ENCODE data around the gene CYP2W1. TPM values are rescaled to one million over a fixed set of nuclear protein-coding genes. Genes with fewer than 3 reads are reported as not detected.

Gene CYP2W1
- total RNA-seq, 1 donor from 2014 or later, result 2.0 TPM

DNA sequence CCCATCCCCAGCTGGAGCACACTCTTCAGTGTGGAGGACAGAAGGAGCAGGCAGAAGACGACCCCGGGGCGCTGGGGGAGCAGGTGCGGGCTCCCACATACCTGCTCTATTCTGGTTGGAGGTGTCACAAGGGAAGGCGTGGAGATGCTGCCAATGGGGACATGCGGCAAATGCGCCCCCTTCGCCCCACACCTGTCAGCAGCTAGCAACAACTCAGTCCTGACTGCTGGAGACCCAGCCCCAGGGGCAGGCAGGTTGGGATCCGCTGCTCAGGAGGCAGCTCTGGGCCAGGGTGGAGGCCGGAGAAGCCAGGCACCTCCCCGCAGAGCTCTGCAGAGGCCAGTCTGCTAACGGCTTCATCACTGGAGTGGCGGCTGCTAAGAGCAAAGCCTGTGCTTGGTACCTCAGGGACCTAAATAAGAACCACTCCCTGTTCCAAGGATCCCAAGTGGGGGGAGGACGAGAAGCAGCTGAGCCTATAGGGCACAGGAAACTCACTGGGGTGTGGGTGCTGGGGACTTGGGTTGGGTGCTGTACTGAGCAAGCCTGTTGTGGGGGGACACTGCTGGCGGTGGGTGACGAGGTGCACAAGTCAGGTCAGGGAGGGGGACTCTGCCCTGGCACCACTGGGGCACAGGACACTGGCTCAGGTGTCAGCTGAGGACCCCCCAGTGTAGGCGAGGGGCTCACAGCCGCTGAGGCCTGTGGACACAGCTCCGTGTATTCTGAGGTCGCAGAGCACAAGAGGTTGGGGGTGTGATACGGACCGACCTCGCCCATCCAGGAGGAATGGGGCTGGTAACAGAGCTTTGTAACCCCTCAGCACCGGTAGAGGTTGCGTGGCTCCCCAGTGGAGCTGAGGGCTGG, 42.1 kb downstream of the CYP2W1 start:
- DNase-seq (ENCODE audit: extremely low spot score in 2 of 2), result no peak
- Histone ChIP-seq H3K27me3 (no peaks in the 10 kb centered on the region), H3K36me3 (peaks cover 0 to 4% of the 10 kb centered on the region in 2 donors), H3K27ac (no peak overlapping the region), H3K4me3 (no peak overlapping the region), H3K9me3 (no peaks in the 10 kb centered on the region), H3K4me1 (peaks cover 43% of the 10 kb centered on the region)
- intact Hi-C loops (cut with DNase I), result loop anchor here (10.0 kb wide), 1 partner anchor 1690 kb away; no protein-coding TSS in a partner anchor
- TF ChIP-seq, protein P1, sequence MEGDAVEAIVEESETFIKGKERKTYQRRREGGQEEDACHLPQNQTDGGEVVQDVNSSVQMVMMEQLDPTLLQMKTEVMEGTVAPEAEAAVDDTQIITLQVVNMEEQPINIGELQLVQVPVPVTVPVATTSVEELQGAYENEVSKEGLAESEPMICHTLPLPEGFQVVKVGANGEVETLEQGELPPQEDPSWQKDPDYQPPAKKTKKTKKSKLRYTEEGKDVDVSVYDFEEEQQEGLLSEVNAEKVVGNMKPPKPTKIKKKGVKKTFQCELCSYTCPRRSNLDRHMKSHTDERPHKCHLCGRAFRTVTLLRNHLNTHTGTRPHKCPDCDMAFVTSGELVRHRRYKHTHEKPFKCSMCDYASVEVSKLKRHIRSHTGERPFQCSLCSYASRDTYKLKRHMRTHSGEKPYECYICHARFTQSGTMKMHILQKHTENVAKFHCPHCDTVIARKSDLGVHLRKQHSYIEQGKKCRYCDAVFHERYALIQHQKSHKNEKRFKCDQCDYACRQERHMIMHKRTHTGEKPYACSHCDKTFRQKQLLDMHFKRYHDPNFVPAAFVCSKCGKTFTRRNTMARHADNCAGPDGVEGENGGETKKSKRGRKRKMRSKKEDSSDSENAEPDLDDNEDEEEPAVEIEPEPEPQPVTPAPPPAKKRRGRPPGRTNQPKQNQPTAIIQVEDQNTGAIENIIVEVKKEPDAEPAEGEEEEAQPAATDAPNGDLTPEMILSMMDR (IDR thresholded peaks at IDR 0.05), result no peak
- TF ChIP-seq POLR2A (IDR thresholded peaks at IDR 0.05) (no peak), POLR2AphosphoS5 (IDR thresholded peaks at IDR 0.05; ENCODE audit: insufficient read depth in 1 of 2, low read depth in 1 of 2) (no peak)

DNA sequence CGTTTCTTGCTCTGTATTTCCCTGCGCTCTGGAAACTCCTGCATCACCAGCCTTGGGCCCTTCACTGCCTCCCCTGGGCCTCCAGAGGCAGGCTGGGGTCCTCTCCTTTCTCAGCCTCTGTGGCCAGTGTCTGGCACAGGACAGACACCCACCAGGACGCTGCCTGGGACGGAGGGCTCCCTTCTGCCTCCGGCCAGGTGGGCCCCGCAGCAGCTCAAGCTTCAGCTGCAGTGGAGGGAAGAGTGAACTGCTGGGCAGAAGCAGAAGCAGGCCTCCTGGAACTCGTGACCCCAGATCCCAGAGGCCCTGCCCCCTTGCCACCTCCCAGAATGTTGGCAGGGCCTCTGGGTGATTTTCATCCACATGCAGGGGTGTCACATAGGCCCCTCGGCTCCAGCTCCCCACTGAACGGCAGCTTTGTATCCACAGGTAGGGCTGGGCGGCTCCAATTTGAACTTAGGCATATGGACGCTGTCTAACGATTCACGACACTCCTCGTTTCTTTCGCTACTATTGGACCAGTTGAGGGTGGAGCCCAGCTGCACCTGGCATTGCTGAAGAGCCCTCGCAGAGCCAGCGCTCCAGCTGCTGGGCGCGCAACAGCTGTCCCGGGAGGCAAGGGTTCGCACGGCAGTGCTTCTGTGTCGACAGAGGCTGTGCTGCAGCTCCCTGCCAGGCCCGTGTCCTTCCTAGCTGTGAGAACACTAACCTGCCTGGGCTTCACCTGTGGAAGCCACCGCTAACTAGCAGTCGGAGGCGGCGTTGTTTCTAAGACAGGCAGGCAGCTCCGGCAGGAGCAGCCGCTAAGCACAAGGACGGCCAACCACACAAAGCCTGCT, 43.0 kb downstream of the CYP2W1 start:
- TF ChIP-seq POLR2A (IDR thresholded peaks at IDR 0.05) (no peak), POLR2AphosphoS5 (IDR thresholded peaks at IDR 0.05; ENCODE audit: insufficient read depth in 1 of 2, low read depth in 1 of 2) (no peak)
- Histone ChIP-seq H3K36me3 (peaks cover 0 to 4% of the 10 kb centered on the region in 2 donors), H3K4me1 (peaks cover 43% of the 10 kb centered on the region), H3K9me3 (no peaks in the 10 kb centered on the region), H3K4me3 (no peak overlapping the region), H3K27ac (no peak overlapping the region), H3K27me3 (no peaks in the 10 kb centered on the region)
- intact Hi-C loops (cut with DNase I), result loop anchor here (10.0 kb wide), 1 partner anchor 1689 kb away; no protein-coding TSS in a partner anchor
- DNase-seq (ENCODE audit: extremely low spot score in 2 of 2), result no peak

DNA sequence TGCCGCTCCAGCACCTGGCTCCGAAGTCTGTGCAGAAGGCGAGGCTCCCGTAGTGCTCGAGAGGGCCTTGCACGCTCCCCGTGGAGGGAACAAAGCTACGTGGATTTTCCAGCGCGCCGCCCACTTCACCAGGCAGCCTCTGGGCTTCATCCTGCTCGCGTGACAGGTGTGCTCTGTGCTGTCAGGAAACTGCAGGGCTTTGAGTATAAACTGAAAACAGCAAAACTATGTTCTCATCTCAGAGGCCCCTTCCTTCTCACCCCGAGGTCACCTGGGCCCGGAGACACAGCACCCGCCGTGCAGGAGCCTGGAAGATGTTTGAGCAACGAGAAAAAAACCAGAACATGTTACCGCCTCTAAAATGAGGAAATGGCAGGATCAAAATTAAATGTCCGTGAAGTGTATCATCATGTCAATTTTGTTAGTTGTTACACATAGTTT, 43.8 kb downstream of the CYP2W1 start:
- Histone ChIP-seq H3K4me3 (peak overlapping the region in 1 of 2 donors; percentile 82), H3K27ac (peak overlapping the region; percentile 97), H3K9me3 (no peaks in the 10 kb centered on the region), H3K27me3 (no peaks in the 10 kb centered on the region), H3K4me1 (peaks cover 43% of the 10 kb centered on the region), H3K36me3 (peaks cover 0 to 4% of the 10 kb centered on the region in 2 donors)
- no peak for DNase-seq (ENCODE audit: extremely low spot score in 2 of 2)
- TF ChIP-seq POLR2AphosphoS5 (IDR thresholded peaks at IDR 0.05; ENCODE audit: insufficient read depth in 1 of 2, low read depth in 1 of 2), result no peak
- TF ChIP-seq POLR2A (IDR thresholded peaks at IDR 0.05), result no peak
- TF ChIP-seq, protein P1 (IDR thresholded peaks at IDR 0.05), result no peak
- intact Hi-C loops (cut with DNase I), result loop anchor here (10.0 kb wide), 1 partner anchor 1688 kb away; no protein-coding TSS in a partner anchor

DNA sequence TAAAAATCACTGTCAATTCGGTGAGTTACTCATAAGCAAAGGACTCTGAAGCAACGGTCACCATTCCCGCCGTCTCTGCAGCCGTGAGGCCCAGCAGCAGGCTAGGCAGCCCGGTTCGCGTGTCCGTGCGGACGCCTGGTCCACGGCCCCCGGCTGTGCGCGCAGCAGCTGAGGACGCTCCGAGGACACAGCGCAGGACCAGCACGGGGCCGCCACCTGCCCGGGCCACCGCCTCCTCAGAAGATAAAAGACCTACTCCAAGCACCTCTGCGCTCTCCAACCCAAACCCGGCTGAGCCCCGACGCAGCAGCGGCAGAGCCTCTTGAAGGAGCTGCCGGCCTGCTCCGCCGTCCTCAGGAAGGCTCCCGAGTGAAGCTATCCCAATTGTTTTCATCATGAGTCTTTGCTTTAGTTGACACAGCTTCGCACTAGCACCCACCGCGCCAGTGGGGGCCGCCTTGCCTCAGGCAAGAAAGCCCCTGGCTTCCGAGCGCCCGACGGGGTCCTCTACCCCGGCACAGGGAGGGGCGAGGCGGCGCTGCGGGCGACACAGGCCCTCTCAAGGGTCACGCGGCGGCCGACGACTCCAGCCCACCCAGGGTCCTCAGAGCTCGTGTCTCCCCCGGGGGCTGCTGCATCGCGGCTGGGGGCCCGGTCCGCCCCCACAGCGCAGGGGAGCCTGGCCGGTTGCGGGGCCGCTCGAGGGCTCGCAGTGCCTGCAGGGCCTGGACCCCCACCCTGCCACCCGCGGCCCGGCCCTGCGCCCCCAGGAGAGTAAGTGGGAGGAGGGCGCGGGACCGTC, 44.5 kb downstream of the CYP2W1 start:
- intact Hi-C loops (cut with DNase I), result loop anchor here (2.0 to 10.0 kb wide), 2 partner anchors 37 to 1687 kb away; no protein-coding TSS in a partner anchor
- peak in 1 of 2 donors; percentile 16 for TF ChIP-seq POLR2AphosphoS5 (IDR thresholded peaks at IDR 0.05; ENCODE audit: insufficient read depth in 1 of 2, low read depth in 1 of 2)
- TF ChIP-seq POLR2A (IDR thresholded peaks at IDR 0.05), result no peak
- TF ChIP-seq, protein P1 (IDR thresholded peaks at IDR 0.05), result no peak
- DNase-seq (ENCODE audit: extremely low spot score in 2 of 2), result no peak
- H3K9me3 ChIP-seq, result no peaks in the 10 kb centered on the region
- peak overlapping the region; percentile 62 to 82 for H3K4me3 ChIP-seq
- no peaks in the 10 kb centered on the region for H3K27me3 ChIP-seq
- peaks cover 0 to 4% of the 10 kb centered on the region in 2 donors for H3K36me3 ChIP-seq
- H3K27ac ChIP-seq, result peak overlapping the region; percentile 97
- H3K4me1 ChIP-seq, result peaks cover 43% of the 10 kb centered on the region

All from vagina (tissue), 2 donors.